HG02970 (cell line): Measurements from ENCODE around the gene PTTG1.

Source experiments
- ATAC-seq: cut with Tn5 transposase; IDR thresholded peaks from one replicate; pipeline ENCODE4 v1.9.1; 2021; ENCODE audit warnings: mild to moderate bottlenecking, moderate library complexity, moderate number of reproducible peaks; ENCODE audit not compliant: unreplicated experiment, low FRiP score

The PTTG1 gene

GRCh38 chr5:160468363-160468975 lies 46.8 kb downstream of the PTTG1 start:
- no peak for ATAC-seq

- ATAC-seq, result no peak
Measured at GRCh38 chr5:160469156-160470144, 47.8 kb downstream of the PTTG1 start.

GRCh38 chr5:160470437-160471361 lies 49.0 kb downstream of the PTTG1 start:
- no peak for ATAC-seq

DNA sequence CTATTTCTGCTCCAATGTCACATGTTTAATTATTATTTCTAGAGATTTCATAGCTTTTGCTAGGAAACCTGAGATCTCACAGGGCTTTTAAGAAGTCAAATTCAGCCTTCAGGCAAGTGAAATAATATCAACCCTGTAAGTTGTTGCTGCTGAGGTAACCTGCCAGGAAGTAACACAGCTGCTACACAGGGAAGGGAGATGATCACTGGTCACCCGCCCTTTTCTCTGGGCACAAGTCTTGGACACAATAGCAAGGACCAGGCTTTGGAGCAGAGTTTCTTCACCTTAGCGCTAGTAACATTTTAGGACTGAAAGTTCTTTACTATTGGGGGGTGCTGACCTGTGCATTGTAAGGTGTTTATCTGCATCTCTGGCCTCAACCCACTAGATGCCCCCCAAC lies 50.1 kb downstream of the PTTG1 start:
- ATAC-seq, result no peak

DNA sequence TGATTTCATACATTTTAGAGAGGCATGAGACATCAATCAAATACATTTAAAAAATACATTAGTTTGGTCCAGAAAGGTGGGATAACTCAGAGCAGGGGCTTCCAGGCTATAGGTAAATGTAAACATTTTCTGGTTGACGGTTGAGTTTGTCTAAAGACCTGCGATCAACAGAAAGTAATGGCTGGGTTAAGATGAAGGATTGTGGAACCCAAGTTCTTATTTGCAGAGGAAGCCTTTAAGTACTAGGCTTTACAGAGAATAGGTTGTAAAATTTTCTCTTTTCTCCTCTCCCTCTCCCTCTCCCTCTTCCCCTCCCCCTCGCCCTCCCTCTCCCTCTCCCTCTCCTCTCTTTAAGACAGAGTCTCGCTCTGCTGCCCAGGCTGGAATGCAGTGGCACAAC lies 50.8 kb downstream of the PTTG1 start:
- no peak for ATAC-seq

DNA sequence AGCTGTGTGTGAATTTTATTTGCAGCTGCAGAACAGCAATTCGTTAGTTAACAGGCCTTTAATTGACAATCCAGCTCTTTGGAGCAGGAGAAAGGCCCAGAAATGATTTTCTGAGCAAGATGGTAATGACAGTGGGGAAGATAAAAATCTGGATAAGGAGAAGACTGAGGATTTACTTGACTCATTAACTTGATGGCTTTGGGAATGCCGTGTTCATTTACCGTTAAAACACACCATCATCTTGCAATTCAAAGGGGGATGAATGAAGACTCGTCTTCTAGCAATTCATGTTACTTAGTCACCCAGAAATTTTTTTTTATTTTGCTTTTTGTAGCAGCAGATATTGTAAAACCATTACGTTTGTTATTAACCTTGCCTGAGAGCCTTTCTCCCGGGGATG lies 52.0 kb downstream of the PTTG1 start:
- no peak for ATAC-seq

- ATAC-seq, result no peak
Measured at GRCh38 chr5:160474084-160474483, 52.4 kb downstream of the PTTG1 start.

GRCh38 chr5:160475864-160476438 lies 54.3 kb downstream of the PTTG1 start:
- no peak for ATAC-seq

GRCh38 chr5:160477266-160477970 lies 55.8 kb downstream of the PTTG1 start:
- ATAC-seq, result no peak

DNA sequence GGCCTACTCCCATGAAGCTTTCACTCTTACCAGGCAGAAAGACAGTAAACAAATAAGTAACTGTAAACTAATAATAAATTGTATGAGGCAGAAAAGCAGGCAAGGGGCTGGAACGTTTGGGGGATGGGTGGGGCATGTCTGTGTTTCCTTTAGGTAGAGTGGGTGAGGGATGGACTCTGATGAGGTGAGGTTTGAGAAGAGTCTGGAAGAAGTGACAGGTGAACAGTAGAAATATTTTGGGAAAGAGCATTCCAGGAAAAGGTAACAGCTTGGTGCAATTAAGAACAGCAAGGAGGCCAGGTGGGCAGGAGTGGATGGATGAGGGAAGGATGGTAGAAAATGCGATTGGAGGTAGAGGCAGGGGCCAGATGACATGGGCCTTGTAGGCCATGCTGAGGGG lies 56.5 kb downstream of the PTTG1 start:
- no peak for ATAC-seq
